ENCODE results near the gene MAP4K4. TPM values are rescaled to one million over a fixed set of nuclear protein-coding genes. Genes with fewer than 3 reads are reported as not detected.

The MAP4K4 gene
- total RNA-seq, 1 donor from 2014 or later: 48.0 TPM

DNA sequence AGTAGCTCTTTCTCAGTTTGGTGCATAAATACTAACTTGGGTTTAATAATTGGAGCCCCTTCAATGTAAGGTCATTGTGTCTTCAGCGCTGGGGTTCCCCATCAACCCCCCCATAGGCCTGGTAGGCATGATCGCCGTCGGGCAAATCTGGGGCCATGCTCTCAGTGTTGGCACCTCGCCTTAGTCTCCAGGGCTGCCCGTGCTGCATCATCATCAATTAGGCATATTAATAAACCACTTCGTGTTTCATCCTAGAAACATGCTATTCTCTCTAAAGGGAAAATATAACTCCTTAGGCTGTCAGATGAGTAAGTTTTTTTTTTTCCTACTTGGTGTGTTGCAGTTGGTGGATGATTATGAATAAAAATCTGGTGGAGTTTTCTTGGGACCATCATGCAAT, 197.5 kb downstream of the MAP4K4 start:
- Histone ChIP-seq H3K4me3 (no peak overlapping the region), H3K9me3 (no peaks in the 10 kb centered on the region), H3K27ac (no peak overlapping the region), H3K4me1 (no peaks in the 10 kb centered on the region), H3K27me3 (no peaks in the 10 kb centered on the region), H3K36me3 (peaks cover 15 to 29% of the 10 kb centered on the region in 2 donors)
- intact Hi-C loops (cut with DNase I): no loop called here
- DNase-seq (ENCODE audit: low spot score in 2 of 2): no peak
- TF ChIP-seq, protein P1, sequence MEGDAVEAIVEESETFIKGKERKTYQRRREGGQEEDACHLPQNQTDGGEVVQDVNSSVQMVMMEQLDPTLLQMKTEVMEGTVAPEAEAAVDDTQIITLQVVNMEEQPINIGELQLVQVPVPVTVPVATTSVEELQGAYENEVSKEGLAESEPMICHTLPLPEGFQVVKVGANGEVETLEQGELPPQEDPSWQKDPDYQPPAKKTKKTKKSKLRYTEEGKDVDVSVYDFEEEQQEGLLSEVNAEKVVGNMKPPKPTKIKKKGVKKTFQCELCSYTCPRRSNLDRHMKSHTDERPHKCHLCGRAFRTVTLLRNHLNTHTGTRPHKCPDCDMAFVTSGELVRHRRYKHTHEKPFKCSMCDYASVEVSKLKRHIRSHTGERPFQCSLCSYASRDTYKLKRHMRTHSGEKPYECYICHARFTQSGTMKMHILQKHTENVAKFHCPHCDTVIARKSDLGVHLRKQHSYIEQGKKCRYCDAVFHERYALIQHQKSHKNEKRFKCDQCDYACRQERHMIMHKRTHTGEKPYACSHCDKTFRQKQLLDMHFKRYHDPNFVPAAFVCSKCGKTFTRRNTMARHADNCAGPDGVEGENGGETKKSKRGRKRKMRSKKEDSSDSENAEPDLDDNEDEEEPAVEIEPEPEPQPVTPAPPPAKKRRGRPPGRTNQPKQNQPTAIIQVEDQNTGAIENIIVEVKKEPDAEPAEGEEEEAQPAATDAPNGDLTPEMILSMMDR (IDR thresholded peaks at IDR 0.05): no peak

DNA sequence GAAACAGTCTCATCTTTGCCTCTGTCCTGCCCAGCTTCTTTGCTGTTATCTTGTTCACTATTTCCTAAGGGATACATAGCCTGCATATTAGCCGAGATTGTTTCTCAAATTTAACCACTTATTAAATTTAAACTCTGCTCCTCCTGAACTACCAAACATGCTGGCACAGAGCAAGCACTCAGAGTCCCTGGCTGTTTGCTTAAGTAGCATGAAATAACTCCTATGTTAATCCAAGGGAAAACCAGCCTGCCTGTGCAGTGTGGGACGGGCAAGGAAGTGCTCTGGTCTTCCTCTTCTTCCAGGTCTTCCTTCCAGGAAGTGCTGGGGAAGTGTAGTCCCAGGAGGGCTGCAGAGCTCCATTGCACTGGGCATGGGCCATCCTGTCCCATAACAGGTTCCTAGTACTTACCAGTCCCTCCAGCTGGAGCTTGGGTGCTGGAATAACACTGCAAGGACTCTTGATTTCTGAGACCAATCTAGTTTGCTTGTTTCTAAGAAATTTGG, 198.4 kb downstream of the MAP4K4 start:
- no peak overlapping the region for H3K4me3 ChIP-seq
- no peak for DNase-seq (ENCODE audit: low spot score in 2 of 2)
- intact Hi-C loops (cut with DNase I): no loop called here
- no peaks in the 10 kb centered on the region for H3K27me3 ChIP-seq
- H3K9me3 ChIP-seq: no peaks in the 10 kb centered on the region
- peaks cover 13 to 22% of the 10 kb centered on the region in 2 donors for H3K36me3 ChIP-seq
- no peaks in the 10 kb centered on the region for H3K4me1 ChIP-seq
- TF ChIP-seq, protein P1 (IDR thresholded peaks at IDR 0.05): no peak
- H3K27ac ChIP-seq: no peak overlapping the region

DNA sequence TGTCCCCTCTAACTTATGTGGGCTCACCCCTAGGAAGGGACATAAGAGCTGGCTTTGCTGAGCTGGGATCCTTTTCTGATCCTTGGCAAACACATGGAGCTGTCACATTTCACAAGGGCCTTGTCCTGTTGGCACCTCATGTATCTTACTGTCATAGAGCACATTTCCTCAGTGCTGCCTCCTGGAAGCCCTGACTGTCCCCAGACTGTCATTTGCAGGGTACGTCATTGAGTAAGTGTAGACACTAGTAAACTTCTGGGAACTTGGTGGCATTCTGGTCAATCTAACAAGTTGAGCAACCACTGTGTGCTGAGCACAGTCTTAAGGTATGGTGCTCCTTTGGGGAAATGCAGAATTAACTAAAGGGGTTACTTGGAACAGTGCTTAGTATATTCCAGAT, 199.8 kb downstream of the MAP4K4 start:
- Histone ChIP-seq H3K27ac (no peak overlapping the region), H3K9me3 (no peaks in the 10 kb centered on the region), H3K4me1 (no peaks in the 10 kb centered on the region), H3K27me3 (no peaks in the 10 kb centered on the region), H3K36me3 (peaks cover 4 to 10% of the 10 kb centered on the region in 2 donors), H3K4me3 (no peak overlapping the region)
- intact Hi-C loops (cut with DNase I): no loop called here
- no peak for DNase-seq (ENCODE audit: low spot score in 2 of 2)
- TF ChIP-seq, protein P1 (IDR thresholded peaks at IDR 0.05): no peak

DNA sequence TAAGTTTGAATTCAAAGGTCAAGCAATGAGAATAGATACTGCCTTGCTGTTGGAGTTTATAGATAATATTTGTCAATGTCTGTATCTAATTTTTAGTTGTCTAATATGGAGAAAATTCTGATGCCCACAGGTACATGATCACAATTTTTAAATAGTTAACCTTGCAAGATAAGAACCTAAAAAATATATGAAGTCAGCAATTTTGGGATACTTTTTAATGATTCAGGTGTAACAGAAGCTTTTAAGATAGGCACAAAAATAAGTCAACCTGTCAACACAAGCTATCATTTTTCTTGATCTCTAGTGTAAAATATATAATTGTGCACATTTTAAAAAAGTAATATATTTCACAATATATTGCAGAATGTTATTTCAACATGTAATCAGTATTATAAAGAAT, 201.8 kb downstream of the MAP4K4 start:
- Histone ChIP-seq H3K27me3 (no peaks in the 10 kb centered on the region), H3K36me3 (no peaks in the 10 kb centered on the region), H3K4me1 (no peaks in the 10 kb centered on the region), H3K9me3 (no peaks in the 10 kb centered on the region), H3K27ac (no peak overlapping the region), H3K4me3 (no peak overlapping the region)
- no peak for DNase-seq (ENCODE audit: low spot score in 2 of 2)
- TF ChIP-seq, protein P1 (IDR thresholded peaks at IDR 0.05): no peak
- intact Hi-C loops (cut with DNase I): no loop called here

DNA sequence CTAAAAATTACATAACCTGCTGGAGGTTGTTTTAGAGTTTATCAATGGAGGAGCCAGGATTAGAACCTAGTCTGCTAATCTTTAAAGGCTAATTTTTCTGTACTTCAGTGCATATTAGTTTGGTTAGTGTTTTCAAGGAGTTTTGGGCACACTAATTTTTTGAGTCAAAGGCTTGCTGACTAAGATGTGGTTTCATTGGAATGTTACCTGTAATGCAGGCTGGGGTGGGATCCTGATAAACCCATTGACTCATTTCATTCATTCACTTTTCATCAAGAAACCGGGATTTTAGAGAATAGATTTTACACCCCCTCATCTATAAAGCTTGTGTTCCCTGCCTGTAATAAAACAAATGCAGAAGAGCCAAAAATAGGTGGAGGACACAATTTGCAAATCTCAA, 202.4 kb downstream of the MAP4K4 start:
- H3K9me3 ChIP-seq: no peaks in the 10 kb centered on the region
- H3K4me1 ChIP-seq: no peaks in the 10 kb centered on the region
- H3K27me3 ChIP-seq: no peaks in the 10 kb centered on the region
- TF ChIP-seq, protein P1 (IDR thresholded peaks at IDR 0.05): no peak
- no peak overlapping the region for H3K4me3 ChIP-seq
- H3K36me3 ChIP-seq: no peaks in the 10 kb centered on the region
- H3K27ac ChIP-seq: no peak overlapping the region
- no peak for DNase-seq (ENCODE audit: low spot score in 2 of 2)
- intact Hi-C loops (cut with DNase I): no loop called here

DNA sequence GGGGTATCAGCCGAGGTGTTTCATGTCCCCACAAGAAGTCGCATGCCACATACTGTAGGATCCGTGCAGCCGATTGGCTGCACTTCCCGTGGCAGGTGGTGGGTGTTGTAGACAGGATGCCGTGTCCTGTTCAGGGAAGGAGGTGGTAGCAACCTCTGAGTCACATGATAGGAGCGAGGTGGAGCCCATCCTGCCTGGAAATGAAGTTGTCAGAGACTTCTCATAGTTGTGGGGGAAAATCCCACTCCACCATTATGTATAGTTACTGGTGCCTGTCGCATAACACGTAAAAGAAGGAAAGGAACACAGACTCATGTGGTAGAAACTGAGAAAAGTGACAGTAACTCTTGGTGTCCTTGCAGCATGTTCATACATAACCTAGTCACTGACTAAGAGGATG, 202.9 kb downstream of the MAP4K4 start:
- no peak overlapping the region for H3K27ac ChIP-seq

More for the DNA sequence above, 202.9 kb downstream of the MAP4K4 start:
- no peaks in the 10 kb centered on the region for H3K27me3 ChIP-seq
- intact Hi-C loops (cut with DNase I): no loop called here
- H3K36me3 ChIP-seq: no peaks in the 10 kb centered on the region
- TF ChIP-seq, protein P1 (IDR thresholded peaks at IDR 0.05): no peak
- no peak for DNase-seq (ENCODE audit: low spot score in 2 of 2)
- H3K4me3 ChIP-seq: no peak overlapping the region
- no peaks in the 10 kb centered on the region for H3K4me1 ChIP-seq
- no peaks in the 10 kb centered on the region for H3K9me3 ChIP-seq
